Testis (tissue), 2 donors: ENCODE data around the gene MIB1.

Experiments used
- CTCF ChIP-seq, 3 experiments: fragments of 450-650 bp in 2 of 3; fragments of 200-600 bp in 1 of 3; sonication (generic) in 1 of 3; IDR thresholded peaks; one replicate each; pipeline ENCODE4 v1.5.1; 2016 to 2019; ENCODE audit warnings: antibody characterized with exemption in 3 of 3, mild to moderate bottlenecking in 2 of 3, moderate library complexity in 1 of 3
- POLR2A ChIP-seq: fragments of 450-650 bp; IDR thresholded peaks from one replicate; pipeline ENCODE4 v1.6.1; 2017; ENCODE audit warnings: antibody characterized with exemption, mild to moderate bottlenecking, moderate library complexity

DNA sequence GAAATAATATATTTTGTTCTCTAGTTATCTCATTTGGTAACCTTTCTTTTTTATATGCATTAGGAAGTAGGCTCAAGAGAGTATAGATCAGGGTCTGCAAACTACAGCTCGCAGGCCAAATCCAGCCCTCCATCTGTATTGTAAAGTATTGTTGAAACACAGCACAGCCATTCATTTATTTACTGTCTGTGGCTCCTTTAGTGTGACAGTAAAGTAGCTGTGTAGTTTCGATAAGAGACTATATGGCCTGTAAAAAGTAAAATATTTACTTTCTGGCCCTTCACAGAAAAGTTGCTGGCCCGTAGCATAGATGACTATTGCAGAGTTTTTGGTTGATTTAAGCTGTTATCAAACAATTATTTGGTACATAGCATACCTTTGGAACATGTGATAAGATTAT, 67.6 kb downstream of the MIB1 start:
- no peak for TF ChIP-seq CTCF (IDR thresholded peaks at IDR 0.05)
- no peak for TF ChIP-seq POLR2A
